Uterus (tissue), 2 donors: ENCODE data around the gene CHMP1B.

Source experiments
- CTCF ChIP-seq, 4 experiments: fragments of 200-600 bp in 2 of 4; fragments of 450-650 bp in 2 of 4; sonication (generic) in 2 of 4; IDR thresholded peaks; one replicate each; pipeline ENCODE4 v1.5.1; 2016 to 2019; ENCODE audit warnings: antibody characterized with exemption in 4 of 4, mild to moderate bottlenecking in 2 of 4, moderate library complexity in 1 of 4
- POLR2A ChIP-seq, 2 donors: fragments of 450-650 bp; IDR thresholded peaks; one replicate each; pipeline ENCODE4 v1.6.1; 2016; ENCODE audit warnings: antibody characterized with exemption in 2 of 2, mild to moderate bottlenecking in 1 of 2, moderate library complexity in 1 of 2

GRCh38 chr18:11859282-11859830, 8.1 kb downstream of the CHMP1B start:
- TF ChIP-seq POLR2A (IDR thresholded peaks at IDR 0.05) (no peak), CTCF (IDR thresholded peaks at IDR 0.05) (no peak)
